ENCODE measurements around the gene GDF10. TPM values are rescaled to one million over a fixed set of nuclear protein-coding genes. Genes with fewer than 3 reads are reported as not detected.

GDF10 gene
- total and polyA plus RNA-seq, 10 donors: 0.02 to 0.35 (median 0.20) TPM; not detected in 3

DNA sequence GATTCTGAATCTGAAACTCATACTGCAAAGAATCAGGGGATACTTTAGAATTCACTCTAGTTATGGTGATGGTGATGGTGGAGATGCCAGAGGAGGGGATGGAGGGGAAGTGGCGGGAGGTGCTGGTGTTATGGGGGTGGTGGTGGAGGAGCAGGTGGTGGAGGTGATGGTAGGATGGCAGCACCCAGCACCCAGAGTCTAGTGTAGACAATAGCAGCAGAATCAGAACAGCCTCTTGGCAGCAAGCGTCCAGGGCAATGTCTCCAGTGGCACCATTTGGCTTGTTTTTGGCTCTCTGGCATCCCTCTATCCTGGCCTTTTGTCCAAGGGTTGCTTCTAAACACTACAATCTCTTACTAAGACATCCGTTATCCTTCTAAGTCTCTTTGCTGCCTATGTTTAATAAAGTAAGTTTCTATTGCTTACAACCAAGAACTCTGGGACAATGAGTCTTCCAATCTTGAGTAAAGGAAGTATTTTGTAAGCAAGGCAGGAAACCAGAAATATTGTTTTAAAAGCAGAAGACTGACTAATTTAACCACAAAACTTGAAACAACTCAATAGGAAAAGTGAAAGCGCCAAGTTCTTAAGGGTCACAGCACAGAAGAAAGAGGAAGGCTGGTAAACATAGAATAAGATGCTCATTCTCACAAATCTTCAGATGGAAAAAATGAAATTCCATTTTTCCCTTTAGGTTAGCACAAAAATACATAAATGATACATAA lies 42.4 kb upstream of the GDF10 start:
- TF ChIP-seq POLR2AphosphoS5 (IDR thresholded peaks at IDR 0.05) (no peak), CTCF (IDR thresholded peaks at IDR 0.05 in 8 of 11, conservative IDR thresholded peaks at IDR 0.05 in 3 of 11) (no peak), POLR2A (IDR thresholded peaks at IDR 0.05) (no peak)
- H3K36me3 ChIP-seq: no peaks in the 10 kb centered on the region
- no peaks in the 10 kb centered on the region for H3K9me3 ChIP-seq
- H3K4me1 ChIP-seq: peaks cover 11 to 79% (median 46%) of the 10 kb centered on the region in 6 donors
- DNase-seq: no peak
- WGBS, 5 donors: 48 to 64% (median 59%) methylated on average over 4 of the region's 4 CpGs
- peak overlapping the region in 1 of 8 donors; percentile 21 for H3K4me3 ChIP-seq
- H3K27ac ChIP-seq: peak overlapping the region; percentile 51 to 86 (median 72)
- intact Hi-C loops (cut with DNase I; ENCODE audit: low total_unique reads): no loop called here
- peaks cover 0 to 7% (median 0%) of the 10 kb centered on the region in 7 donors for H3K27me3 ChIP-seq (replicated peaks in 1 of 7)

- peak overlapping the region in 2 of 8 donors; percentile 77 to 86 for H3K27ac ChIP-seq
- H3K4me1 ChIP-seq: peaks cover 11 to 80% (median 46%) of the 10 kb centered on the region in 6 donors
- no peak overlapping the region for H3K4me3 ChIP-seq
- WGBS, 5 donors: 83 to 97% (median 90%) methylated on average over 3 of the region's 3 CpGs
- peaks cover 0 to 2% (median 0%) of the 10 kb centered on the region in 7 donors for H3K27me3 ChIP-seq (replicated peaks in 1 of 7)
- H3K9me3 ChIP-seq: no peaks in the 10 kb centered on the region
- no peak for DNase-seq
- intact Hi-C loops (cut with DNase I; ENCODE audit: low total_unique reads): no loop called here
- no peak for TF ChIP-seq POLR2AphosphoS5 (IDR thresholded peaks at IDR 0.05)
- no peak for TF ChIP-seq CTCF (IDR thresholded peaks at IDR 0.05 in 8 of 11, conservative IDR thresholded peaks at IDR 0.05 in 3 of 11)
- TF ChIP-seq POLR2A (IDR thresholded peaks at IDR 0.05): no peak
- H3K36me3 ChIP-seq: no peaks in the 10 kb centered on the region
Observed at GRCh38 chr10:47258921-47259320, 41.1 kb upstream of the GDF10 start.

DNA sequence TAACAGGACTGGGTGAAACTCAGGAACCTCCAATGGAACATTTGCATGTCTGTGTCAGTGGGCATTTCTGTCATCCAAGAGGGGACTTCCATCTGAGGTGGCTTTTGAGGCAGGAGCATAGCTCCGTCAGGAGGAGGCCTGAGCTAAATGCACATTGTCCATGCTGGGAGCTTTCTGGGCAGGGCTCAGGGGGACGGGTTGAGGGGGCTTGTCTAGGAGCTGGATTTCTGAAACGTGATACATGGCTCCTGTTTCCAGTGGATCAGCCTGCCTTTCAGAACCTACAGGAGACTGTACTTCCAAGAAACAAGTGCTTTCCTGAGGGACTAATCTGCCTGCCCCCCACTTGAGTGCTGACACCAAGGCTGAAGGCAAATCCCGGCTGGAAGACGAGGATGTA lies 40.5 kb upstream of the GDF10 start:
- no peak for DNase-seq
- Histone ChIP-seq H3K27me3 (replicated peaks in 1 of 7) (no peaks in the 10 kb centered on the region), H3K4me3 (no peak overlapping the region), H3K27ac (peak overlapping the region in 5 of 8 donors; percentile 51 to 86 (median 78)), H3K4me1 (peaks cover 11 to 81% (median 46%) of the 10 kb centered on the region in 6 donors), H3K9me3 (peaks cover 0 to under 1% (median 0%) of the 10 kb centered on the region in 8 donors), H3K36me3 (no peaks in the 10 kb centered on the region)
- no peak for TF ChIP-seq POLR2A (IDR thresholded peaks at IDR 0.05)
- TF ChIP-seq CTCF (IDR thresholded peaks at IDR 0.05 in 8 of 11, conservative IDR thresholded peaks at IDR 0.05 in 3 of 11): no peak
- TF ChIP-seq POLR2AphosphoS5 (IDR thresholded peaks at IDR 0.05): no peak
- intact Hi-C loops (cut with DNase I; ENCODE audit: low total_unique reads): no loop called here
- WGBS, 5 donors: 80 to 89% (median 87%) methylated on average over 3 to 5 of the region's 5 CpGs

GRCh38 chr10:47260505-47261111 lies 39.4 kb upstream of the GDF10 start:
- intact Hi-C loops (cut with DNase I; ENCODE audit: low total_unique reads): no loop called here
- Histone ChIP-seq H3K9me3 (peaks cover 0 to 12% (median 0%) of the 10 kb centered on the region in 8 donors), H3K4me3 (no peak overlapping the region), H3K4me1 (peaks cover 11 to 78% (median 46%) of the 10 kb centered on the region in 6 donors), H3K27ac (peak overlapping the region; percentile 51 to 86 (median 74)), H3K36me3 (no peaks in the 10 kb centered on the region), H3K27me3 (replicated peaks in 1 of 7) (no peaks in the 10 kb centered on the region)
- peak; percentile 69 for DNase-seq
- WGBS, 5 donors: 52 to 65% (median 55%) methylated on average over 9 of the region's 9 CpGs
- TF ChIP-seq POLR2AphosphoS5 (IDR thresholded peaks at IDR 0.05) (no peak), CTCF (IDR thresholded peaks at IDR 0.05 in 8 of 11, conservative IDR thresholded peaks at IDR 0.05 in 3 of 11) (no peak), POLR2A (IDR thresholded peaks at IDR 0.05) (no peak)
